Fibroblast of pulmonary artery (primary cell): ENCODE data around the gene HDGF.

Experiments used
- DNase-seq: peaks from one replicate; pipeline ENCODE4 v3.0.0-alpha.2; 2010; ENCODE audit warnings: low read depth
- H3K4me3 ChIP-seq: replicated peaks from 2 replicates; pipeline ENCODE4 v1.5.1; 2011; ENCODE audit warnings: low read depth, mild to moderate bottlenecking, control low read depth, low read length, moderate library complexity
- TF ChIP-seq, protein P1 (sequence below): IDR thresholded peaks from 2 replicates; pipeline ENCODE4 v1.5.1; 2011; ENCODE audit warnings: mild to moderate bottlenecking, control low read depth, low read length, inconsistent platforms; ENCODE audit errors: missing control alignments

HDGF gene

DNA sequence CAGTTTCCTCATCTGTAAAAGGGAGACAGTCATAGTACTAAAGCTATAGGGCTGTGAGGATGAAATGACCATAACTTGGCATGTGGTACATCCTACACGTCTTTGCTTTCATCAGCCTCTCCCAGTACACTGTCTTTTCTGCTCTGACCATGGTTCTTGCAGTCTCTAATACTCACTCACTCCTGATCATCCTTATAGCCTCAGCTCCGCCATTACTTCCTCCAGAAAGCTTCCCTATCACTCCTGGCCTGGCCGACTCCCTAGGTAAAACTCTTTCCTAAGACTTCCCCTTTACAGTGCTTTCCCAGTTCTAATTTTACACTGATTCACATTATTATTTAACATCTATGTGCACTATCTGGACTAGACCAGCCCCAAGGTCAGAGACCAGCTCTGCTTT lies 5.6 kb downstream of the HDGF start:
- no peak overlapping the region for H3K4me3 ChIP-seq
- TF ChIP-seq, protein P1, sequence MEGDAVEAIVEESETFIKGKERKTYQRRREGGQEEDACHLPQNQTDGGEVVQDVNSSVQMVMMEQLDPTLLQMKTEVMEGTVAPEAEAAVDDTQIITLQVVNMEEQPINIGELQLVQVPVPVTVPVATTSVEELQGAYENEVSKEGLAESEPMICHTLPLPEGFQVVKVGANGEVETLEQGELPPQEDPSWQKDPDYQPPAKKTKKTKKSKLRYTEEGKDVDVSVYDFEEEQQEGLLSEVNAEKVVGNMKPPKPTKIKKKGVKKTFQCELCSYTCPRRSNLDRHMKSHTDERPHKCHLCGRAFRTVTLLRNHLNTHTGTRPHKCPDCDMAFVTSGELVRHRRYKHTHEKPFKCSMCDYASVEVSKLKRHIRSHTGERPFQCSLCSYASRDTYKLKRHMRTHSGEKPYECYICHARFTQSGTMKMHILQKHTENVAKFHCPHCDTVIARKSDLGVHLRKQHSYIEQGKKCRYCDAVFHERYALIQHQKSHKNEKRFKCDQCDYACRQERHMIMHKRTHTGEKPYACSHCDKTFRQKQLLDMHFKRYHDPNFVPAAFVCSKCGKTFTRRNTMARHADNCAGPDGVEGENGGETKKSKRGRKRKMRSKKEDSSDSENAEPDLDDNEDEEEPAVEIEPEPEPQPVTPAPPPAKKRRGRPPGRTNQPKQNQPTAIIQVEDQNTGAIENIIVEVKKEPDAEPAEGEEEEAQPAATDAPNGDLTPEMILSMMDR = no peak
- DNase-seq = no peak

DNA sequence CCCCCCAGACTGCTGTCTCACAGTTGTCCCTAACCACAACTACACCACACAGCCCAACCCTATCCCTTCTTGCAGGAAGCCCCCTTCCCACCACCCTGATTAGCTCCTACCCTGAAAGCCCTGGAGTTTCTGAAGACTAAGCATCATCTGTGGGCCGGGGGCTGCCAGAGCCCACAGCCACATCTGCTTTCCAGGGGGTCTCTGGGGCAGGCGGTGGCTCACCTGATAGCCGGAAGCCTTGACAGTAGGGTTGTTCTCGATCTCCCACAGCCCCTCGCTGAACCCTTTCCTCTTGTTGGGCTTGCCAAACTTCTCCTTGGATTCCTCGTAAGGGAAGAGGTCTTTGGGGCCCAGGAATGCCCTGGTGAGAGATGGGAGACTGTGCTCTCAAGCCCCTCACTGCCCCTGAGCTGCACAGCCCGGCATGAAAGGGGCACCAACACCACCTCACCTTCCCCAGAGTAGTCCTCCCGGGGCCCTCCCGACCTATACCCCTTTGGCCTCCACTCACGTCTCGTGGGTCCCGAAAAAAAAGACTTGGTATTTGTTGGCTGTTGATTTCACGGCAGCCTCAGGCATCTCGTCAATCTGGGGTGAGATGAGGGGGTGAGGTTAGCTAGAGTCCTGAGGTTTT lies 6.6 kb downstream of the HDGF start:
- TF ChIP-seq, protein P1 = no peak
- no peak for DNase-seq
- no peak overlapping the region for H3K4me3 ChIP-seq

DNA sequence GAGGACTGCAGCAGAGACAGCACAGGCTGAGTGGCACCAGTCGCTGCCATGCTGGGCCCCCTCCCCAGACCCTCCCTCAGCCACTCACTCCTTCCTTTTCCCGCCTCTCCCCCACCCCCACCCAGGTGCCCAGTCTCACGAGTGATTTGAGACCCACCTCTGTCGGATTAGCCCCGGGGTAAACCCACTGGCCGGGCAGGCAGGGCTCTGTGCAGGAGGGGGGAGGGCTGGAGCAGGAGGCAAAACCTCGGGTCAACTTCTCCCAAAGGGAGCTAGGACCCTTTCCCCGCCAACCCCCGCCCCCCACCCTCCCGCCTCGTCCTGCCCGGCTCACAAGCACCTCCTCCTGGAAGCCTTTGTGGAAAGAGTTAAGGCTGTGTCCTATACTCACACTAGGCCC lies 7.1 kb downstream of the HDGF start:
- TF ChIP-seq, protein P1 = no peak
- DNase-seq = no peak
- H3K4me3 ChIP-seq = no peak overlapping the region

DNA sequence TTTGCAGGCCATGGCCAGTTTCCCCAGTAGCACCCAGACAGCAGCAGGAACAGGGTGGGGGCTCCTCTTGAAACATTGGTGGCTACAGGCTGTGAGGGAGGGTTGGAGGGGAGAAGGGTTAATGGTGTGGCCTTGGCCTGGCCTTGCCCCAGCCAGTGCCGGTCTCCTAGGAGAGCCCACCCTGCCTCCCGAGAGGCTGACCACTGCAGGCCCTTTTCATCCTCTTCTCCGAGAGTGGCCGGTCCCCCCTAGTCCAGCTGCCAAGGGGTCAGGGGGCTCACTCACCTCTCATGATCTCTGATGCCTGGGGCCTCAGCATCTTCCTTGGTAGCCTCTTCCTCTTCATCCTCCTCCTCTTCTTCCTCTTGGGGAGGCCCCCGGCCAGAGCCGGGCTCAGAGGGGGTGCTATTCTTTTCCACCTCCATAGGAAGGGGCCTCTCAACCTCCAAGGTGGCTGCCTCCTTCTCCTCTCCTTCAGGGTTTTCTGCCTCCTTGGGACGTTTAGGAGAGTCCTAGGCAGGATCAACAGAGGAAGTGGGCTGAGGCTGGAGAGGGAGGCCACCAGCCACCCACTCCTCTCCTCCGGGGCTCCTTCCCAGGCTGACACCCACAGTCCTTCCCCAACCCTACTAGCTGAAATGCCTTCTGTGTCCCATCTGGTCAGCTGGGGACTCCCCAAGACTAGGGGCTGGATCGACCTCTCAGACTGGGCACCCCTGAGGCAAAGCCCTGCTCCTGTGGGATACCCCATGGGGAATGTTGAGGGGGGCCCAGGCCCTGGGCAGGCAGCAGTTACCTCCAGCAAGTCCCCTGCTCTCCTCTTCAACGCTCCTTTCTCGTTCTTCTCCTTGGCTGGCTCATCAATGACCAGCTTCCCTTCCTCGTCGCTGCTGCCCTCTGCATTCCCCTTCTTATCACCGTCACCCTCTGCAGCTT lies 7.8 kb downstream of the HDGF start:
- TF ChIP-seq, protein P1 = no peak
- DNase-seq = no peak
- H3K4me3 ChIP-seq = no peak overlapping the region

DNA sequence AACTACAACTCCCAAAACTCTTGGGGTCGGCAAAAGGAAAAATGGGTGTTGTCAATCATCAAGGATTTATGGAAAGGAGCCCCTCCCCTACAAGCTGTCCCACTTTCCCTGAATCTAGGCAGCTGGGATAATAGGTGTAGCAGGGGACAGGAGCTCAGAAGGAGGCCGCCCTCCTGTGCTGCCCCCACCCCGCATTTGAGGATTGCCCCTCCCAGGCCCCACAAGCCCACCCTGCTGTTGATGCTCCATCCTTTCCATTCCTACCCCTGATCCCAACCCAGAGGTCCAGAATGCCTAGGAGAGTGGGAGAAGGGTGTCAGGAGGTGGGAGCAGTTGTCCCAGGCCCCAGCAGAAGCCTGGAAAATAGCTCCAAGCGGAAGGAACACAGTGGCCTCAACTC lies 8.7 kb downstream of the HDGF start:
- H3K4me3 ChIP-seq = no peak overlapping the region
- DNase-seq = no peak
- TF ChIP-seq, protein P1 = no peak

DNA sequence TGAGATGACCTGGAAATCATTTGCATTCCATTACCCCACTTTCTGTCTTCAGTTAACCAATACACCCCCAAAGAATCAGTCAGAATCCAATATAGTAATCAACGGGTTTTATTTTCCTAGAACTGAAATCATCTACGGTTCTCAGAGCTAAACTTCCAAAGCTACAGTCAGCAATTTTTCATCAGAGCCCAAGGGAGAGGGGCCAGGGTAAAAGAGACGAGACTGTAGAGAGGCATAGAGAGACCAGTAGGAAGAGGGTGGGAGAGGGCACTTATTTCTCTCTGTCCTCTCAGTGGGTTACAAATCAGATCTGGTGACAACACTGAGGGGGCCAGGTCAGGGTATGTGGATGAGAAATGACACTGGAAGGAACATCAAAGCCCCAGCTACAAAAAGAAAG lies 9.5 kb downstream of the HDGF start:
- TF ChIP-seq, protein P1 = no peak
- H3K4me3 ChIP-seq = no peak overlapping the region
- DNase-seq = no peak

DNA sequence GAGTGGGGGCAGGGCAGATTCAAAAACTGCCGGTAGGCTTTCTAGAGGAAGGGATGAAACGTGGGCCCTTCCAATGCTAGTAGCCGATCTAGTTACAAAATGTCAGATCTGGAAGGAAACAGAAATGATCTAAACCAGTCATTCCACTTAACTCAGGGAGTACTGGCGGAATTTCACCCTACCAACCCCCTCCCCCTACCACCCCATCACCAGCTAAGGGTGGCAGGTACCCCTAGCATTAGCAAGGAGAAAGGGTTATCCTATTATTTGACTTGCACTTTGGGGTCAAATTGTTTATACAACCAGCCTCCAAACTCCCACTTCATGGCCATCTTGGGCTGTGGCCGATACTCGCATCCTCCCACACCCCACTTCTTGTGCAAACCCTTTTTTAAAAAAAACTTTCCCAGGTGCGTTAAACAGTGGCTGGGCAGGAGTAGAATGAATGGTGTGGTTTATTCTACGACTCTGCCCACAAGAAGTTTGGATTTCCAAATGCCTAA lies 9.9 kb downstream of the HDGF start:
- peak overlapping the region; percentile 8 for H3K4me3 ChIP-seq
- DNase-seq = no peak
- TF ChIP-seq, protein P1 = no peak
